GM18873 (cell line): ENCODE data around the gene EHHADH.

Experiments
- ATAC-seq: cut with Tn5 transposase; IDR thresholded peaks from one replicate; pipeline ENCODE4 v1.9.1; 2021; ENCODE audit warnings: mild to moderate bottlenecking, moderate library complexity, moderate number of reproducible peaks; ENCODE audit not compliant: unreplicated experiment, low FRiP score

The EHHADH gene

DNA sequence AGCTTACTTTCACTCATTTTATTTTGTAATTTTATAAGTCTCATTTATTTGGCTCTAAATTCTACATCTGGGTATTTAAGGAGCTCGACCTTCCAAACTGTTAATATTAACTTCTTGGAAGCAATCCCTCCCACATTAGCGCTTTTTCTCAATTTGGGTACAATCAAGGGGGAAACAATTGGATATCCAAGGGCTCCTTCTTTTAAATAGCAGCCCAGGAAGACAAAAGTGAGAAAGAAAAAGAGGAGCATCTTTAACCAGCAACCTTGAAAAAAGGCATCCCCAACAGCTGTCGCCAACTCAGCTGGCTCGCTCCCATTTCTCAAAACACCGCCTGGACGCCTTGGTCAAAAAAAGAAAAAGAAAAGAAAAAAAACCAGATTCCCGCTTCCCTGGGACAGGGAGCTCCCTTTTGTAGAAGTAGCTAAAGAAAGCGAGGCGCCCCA is 101.9 kb downstream of the EHHADH start:
- ATAC-seq, result no peak

DNA sequence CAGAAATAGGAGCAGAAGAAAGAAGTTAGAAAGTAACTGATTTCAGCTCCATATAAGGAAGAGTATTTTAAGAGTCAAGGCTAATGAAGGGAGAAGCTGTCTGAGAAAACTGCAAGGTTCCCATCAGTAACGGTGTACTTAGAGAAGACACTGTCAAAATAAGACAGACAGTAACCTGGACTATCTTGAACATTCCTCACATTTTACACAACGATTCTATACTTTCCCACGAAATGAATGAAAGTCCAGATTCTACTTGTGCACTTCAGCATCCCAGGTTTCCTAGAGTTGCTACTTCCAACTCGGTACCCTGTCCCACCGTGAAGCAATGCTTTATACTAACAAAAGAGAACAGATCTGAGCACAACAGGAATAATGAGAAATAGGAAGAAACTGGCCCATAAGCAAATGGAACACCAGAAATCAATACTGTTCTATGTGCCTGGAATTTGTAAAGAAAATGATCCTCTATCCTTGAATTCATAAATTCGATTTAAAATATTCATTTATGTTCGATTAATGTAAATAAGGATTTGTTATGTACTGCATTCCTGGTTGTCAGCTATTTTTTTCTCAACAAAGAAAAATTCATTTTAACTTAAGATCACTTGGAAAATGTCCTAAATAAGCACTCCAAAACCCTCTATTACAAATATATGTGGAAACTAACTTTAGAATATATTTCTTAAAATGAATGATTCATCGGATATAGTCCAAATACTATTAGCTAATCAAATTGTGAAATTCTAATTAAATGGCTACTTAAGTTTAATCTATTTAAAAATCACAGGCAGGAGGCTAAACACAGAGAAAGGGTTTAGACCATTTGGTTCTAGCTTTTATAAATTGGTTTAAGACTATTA is 102.5 kb downstream of the EHHADH start:
- ATAC-seq, result no peak

DNA sequence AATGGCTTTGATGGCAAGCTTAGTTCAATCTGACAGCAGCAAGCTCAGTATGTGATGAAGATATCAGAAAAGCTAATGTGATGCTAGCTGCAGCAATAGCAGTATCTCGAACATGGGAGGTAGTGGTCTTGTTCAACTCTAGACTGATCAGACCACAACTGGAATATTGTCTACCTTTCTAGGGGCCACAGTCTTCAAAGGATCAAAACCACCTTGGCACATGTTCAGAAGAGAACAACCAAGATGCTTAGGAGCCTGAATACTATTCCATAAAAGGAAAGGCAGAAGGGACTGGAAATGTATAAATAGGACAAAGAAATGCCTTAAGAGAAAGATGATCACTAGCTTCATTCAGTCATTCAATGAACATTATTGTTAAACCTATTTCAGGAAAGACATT is 103.3 kb downstream of the EHHADH start:
- no peak for ATAC-seq

DNA sequence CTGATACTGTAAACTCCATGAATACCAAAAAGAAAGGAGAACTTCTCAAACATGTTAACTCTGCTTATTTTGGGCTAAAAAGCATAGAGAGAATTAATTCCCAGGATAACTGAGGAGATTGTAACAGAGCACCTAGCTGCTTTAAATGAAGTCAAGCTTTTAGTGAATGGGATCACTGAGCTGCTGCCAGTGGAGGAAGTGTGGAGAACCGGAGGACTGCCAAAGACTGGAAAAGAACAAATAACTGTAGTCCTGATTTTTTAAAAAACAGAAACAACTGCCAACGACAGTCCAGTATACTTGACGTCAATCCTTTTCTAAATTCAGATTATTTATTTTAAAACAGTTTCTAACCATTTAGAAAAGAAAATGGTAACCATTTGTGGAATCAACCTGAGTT is 104.3 kb downstream of the EHHADH start:
- no peak for ATAC-seq

GRCh38 chr3:185145511-185145910 is 108.3 kb downstream of the EHHADH start:
- no peak for ATAC-seq

DNA sequence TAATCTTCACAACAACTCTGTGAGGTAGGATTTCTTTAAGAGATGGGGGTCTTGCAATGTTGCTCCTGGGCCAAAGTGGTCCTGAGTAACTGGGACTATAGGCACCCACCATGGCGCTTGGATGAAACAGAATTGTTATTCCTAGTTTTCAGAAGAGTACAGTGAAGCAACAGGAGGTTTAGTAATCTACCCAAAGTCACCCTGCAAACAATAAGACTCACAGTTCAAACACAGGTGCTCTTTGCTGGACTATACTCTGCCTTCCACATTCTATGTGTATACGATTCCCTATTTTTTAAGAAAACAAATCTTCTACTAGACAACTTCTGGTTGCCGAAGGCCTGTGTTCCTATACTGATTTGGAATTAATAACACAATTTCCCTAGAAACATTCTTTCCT is 109.1 kb downstream of the EHHADH start:
- ATAC-seq, result no peak
